ENCODE measurements around the gene ZC2HC1C.
"Not testable (repeated sequence)": the region's sequence is repeated elsewhere in the genome, so short reads cannot be mapped to it uniquely, and the experiment has no call there.

The ZC2HC1C gene

DNA sequence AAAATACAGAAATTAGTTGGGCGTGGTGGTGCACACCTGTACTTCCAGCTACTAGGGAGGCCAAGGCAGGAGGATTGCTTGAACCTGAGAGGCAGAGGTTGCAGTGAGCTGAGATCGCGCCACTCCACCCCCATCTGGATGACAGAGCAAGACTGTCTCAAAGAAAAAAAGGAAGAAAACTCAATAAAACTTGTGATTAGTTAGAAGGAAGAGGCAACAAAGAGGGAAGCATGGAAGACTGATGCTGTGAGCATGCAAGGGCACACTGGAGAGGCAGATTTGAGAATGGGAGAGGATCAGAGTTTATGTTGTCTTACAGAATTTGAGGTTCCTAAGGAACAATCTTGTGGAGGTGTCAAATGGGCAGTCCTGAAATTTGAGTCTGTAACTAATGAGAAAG, 2.8 kb upstream of the ZC2HC1C start:
- TF ChIP-seq, protein P1, sequence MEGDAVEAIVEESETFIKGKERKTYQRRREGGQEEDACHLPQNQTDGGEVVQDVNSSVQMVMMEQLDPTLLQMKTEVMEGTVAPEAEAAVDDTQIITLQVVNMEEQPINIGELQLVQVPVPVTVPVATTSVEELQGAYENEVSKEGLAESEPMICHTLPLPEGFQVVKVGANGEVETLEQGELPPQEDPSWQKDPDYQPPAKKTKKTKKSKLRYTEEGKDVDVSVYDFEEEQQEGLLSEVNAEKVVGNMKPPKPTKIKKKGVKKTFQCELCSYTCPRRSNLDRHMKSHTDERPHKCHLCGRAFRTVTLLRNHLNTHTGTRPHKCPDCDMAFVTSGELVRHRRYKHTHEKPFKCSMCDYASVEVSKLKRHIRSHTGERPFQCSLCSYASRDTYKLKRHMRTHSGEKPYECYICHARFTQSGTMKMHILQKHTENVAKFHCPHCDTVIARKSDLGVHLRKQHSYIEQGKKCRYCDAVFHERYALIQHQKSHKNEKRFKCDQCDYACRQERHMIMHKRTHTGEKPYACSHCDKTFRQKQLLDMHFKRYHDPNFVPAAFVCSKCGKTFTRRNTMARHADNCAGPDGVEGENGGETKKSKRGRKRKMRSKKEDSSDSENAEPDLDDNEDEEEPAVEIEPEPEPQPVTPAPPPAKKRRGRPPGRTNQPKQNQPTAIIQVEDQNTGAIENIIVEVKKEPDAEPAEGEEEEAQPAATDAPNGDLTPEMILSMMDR (IDR thresholded peaks at IDR 0.05; ENCODE audit: low read depth, low read length) = no peak
- DNase-seq (ENCODE audit: extremely low read depth, low read depth) = no peak

DNA sequence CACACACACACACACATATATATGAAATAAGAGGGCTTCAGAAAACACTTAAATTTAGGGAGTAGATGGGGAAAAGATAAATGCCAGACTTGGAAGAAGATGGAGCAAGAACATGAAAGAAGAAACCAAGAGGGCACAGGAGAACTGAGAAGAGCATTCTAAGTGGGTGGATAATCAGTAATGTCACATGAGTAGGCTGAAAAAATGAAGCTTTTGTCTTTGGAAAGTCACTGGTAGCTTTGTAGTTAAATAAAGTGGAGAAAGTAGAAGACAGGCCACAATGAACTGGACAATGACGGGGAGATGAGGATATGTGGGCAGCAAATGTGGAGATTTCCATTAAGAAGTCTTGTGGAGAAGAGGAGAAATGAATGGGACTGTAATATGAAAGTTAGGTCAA, 2.2 kb upstream of the ZC2HC1C start:
- TF ChIP-seq, protein P1 (IDR thresholded peaks at IDR 0.05; ENCODE audit: low read depth, low read length) = no peak
- DNase-seq (ENCODE audit: extremely low read depth, low read depth) = no peak

DNA sequence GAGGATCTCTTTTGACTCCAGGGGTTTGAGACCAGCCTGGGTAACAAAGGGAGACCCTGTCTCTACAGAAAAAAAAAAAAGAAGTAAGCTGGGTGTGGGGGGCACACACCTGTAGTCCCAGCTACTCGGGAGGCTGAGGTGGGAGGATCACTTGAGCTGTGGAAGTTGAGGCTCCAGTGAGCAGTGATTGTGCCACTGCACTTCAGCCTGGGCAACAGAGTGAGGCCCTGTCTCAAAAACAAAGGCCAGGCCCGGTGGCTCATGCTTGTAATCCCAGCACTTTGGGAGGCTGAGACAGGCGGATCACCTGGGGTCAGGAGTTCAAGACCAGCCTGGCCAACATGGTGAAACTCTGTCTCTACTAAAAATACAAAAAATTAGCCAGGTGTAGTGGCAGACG, 1.7 kb upstream of the ZC2HC1C start:
- DNase-seq (ENCODE audit: extremely low read depth, low read depth) = not testable (repeated sequence)

DNA sequence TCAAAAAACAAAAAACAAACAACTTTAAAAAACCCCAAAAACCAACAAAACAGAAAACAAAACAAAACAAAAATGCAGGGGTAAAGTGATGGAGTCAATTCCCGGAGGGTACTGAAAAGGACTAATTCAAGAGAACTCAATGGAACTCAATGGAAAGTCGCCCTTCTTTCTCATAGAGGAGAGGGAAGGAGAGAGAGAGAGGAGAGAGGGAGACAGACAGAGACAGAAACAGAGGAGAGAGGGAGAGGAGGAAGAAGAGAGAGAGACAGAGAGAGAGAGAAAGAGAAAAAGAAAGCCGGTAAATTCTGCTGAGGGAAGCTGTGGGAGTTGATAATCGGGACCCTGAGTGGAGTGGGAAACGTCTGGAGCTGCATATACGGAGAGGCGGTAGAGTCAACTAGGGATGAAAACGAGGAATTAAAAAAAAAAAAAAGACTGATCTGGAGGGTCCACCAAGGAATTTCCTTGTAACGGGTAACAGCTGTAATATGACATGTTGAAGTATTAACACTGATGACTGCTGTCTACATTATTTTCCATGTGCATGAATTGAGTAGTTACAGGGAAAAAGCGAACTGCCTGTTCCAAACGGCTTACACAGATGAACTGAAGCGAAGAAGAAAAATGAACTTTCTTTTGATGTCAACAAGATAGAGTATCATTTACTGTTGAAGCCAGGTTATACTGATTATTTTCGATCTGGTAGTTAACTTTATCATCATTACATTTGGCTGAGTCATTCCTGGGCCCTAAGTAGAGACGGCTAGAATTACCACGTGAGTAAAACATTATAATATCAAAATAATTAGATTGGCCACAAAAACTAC, 934 bp upstream of the ZC2HC1C start:
- TF ChIP-seq, protein P1 (IDR thresholded peaks at IDR 0.05; ENCODE audit: low read depth, low read length) = no peak
- DNase-seq (ENCODE audit: extremely low read depth, low read depth) = peak; percentile 90

DNA sequence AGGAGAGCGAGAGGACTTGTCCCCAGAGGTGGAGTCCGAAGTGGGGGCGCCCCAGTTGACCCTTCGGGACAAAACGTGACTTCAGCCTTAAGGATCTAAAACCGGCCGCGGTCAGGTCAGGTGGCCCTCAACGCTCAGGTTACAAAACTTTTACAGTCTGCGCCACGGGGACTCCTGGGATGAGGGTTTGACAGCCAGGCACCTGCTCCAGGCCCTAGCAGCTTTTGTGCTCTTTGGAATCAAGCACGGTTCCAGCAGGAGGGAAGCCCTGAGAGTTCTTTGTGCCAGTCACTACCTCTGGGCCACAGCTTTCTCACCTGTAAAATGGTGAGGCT, 337 bp downstream of the ZC2HC1C start:
- TF ChIP-seq, protein P1 (IDR thresholded peaks at IDR 0.05; ENCODE audit: low read depth, low read length) = no peak
- no peak for DNase-seq (ENCODE audit: extremely low read depth, low read depth)

DNA sequence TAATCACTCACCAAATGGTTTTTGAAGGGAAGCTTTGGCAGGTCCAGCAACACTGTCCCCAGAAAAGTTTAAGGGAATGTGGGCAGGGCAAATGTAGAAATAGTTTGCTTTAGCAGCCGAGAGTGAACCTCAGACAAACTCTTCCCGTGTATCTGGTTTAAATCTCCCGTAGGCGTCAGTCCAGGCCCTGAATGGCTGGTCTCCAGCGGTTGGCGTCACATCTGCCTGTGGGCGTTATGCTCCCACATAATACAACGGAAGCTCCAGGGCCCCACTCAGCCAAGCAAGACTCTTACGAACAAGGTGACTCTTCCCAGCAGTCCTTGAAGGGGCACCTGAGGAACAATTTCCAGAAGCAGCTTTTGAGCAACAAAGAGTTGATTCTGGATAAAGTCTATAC, 942 bp downstream of the ZC2HC1C start:
- peak; percentile 56 for DNase-seq (ENCODE audit: extremely low read depth, low read depth)

DNA sequence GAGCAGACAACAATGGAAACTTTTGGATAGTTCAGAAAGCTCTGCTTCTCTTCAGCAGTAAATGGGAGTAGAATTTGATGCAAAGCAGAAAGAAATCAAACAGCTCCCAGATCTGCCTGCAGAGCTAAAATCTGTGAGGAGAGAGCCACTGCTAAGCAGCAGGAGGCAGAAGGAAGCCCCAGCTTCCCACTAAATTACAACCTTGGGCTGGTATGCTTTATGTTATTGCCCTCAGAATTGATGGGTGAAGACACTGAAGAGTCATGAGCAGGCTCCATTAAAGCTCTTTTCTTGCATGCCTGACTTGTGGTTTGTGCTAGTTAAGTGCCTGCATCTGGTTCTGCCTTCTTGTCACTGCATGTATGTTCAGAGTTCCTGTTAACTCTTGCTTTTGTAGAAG, 8.4 kb downstream of the ZC2HC1C start:
- no peak for DNase-seq (ENCODE audit: extremely low read depth, low read depth)
- TF ChIP-seq, protein P1 (IDR thresholded peaks at IDR 0.05; ENCODE audit: low read depth, low read length) = no peak

More for the DNA sequence above, 942 bp downstream of the ZC2HC1C start:
- TF ChIP-seq, protein P1 (IDR thresholded peaks at IDR 0.05; ENCODE audit: low read depth, low read length) = no peak

DNA sequence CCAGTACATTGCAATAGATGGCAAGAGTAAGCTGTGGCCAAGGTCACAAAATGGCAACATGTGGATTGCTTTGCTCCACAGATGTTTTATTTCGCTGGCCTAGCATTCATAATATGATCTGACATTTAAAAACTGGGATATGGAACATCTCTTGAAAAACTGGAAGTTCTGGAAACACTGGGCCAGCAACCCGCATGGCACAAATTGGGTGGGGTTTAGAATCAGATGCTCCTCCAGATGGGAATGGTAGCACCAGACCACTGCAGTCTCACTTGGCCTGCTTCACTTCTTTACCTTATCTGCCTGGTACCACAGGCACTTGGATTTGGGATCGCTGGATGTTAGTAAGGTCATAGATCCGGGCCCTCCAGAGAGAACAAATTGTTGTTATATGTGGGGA, 10.1 kb downstream of the ZC2HC1C start:
- TF ChIP-seq, protein P1 (IDR thresholded peaks at IDR 0.05; ENCODE audit: low read depth, low read length) = no peak
- DNase-seq (ENCODE audit: extremely low read depth, low read depth) = no peak

Data from AG09319 (cell line).